ENCODE measurements around the gene THBS1.

Gene THBS1

DNA sequence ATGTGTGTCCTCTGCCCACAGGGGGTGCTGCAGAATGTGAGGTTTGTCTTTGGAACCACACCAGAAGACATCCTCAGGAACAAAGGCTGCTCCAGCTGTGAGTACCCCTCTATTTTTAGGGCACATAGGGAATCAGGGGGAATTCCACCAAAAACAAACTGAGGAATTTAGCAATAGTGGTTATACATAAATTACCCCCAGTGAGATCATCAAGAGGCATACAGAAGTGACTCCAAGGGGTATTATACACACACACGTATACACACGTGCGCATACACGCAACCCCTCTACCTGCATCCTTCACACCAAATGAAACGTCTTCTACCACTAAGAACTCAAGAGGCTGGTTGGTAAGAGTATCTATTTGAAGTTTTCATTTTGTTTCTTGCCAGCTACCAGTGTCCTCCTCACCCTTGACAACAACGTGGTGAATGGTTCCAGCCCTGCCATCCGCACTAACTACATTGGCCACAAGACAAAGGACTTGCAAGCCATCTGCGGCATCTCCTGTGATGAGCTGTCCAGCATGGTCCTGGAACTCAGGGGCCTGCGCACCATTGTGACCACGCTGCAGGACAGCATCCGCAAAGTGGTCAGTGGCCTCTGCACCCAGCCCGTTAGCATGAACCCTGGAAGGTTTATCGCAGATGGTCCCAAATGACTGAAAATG is 2.9 kb downstream of the THBS1 start:
- no peak for TF ChIP-seq CTCF (IDR thresholded peaks at IDR 0.05; ENCODE audit: control insufficient read depth, extremely low read depth, insufficient read depth)
- DNase-seq (ENCODE audit: low read depth): no peak
- no peak overlapping the region for H3K4me3 ChIP-seq (ENCODE audit: low read depth, low read length)

DNA sequence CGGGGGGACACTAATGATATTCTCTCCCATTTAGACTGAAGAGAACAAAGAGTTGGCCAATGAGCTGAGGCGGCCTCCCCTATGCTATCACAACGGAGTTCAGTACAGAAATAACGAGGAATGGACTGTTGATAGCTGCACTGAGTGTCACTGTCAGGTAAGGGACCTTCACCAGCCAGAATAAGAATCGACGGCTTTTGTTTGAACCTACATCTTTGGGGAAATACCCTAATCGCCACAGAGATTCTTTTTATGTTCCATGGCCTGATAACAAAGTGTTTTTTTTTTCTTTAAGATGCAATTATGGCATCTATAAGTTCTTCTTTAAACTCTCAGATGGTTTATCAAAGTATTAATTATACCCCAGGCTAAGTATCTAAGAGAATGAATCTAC is 3.4 kb downstream of the THBS1 start:
- H3K4me3 ChIP-seq (ENCODE audit: low read depth, low read length): no peak overlapping the region
- TF ChIP-seq CTCF (IDR thresholded peaks at IDR 0.05; ENCODE audit: control insufficient read depth, extremely low read depth, insufficient read depth): no peak
- no peak for DNase-seq (ENCODE audit: low read depth)

DNA sequence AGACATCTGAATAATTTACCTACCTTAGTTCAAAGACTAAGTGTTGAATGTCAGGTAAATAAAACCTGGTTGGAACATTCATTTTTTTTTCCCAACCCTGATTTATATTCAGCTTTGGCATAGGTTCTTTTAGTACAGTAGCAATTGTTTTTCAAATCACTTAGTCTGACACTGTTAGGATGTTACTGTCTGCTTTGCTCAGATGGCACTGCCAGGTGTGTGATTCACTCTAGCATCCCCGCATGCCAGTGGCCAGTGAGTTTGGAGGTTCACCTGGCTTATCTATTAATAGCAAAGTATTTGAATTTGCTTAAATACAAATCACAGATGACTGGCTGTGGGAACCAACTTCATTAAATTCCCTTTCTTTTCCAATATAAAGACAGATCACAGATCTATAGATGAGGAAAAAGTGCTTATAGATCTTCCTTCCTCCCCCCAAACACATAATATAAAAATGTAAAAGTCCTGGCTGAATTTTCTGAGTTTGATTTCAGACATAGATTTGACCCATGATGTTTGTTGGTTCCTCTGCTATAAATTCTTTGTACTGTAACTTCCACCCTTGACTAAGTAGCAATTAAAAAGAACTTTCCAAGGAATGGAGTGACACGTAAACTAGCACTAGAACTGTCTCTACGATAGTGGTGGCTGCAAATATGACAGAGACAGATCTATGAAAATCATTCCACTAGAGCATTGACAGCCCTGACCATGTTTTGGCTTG is 3.9 kb downstream of the THBS1 start:
- H3K4me3 ChIP-seq (ENCODE audit: low read depth, low read length): no peak overlapping the region
- no peak for TF ChIP-seq CTCF (IDR thresholded peaks at IDR 0.05; ENCODE audit: control insufficient read depth, extremely low read depth, insufficient read depth)
- DNase-seq (ENCODE audit: low read depth): no peak

DNA sequence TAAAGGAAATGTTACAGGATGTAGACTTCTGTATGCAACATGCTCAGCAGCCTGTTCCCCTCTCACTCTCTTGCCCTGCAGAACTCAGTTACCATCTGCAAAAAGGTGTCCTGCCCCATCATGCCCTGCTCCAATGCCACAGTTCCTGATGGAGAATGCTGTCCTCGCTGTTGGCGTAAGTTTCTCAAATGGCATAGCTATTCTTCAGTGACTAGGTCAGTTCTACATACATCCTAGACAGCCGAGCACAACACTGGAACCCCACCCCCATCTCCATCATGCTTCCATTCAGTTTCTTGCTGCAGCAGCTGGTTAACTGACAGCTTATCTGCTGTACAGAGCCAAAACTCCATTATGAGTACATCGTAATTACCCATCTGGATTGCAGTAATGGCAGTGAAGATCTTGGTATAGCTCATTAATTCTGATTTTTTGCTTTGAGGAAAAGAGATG is 4.5 kb downstream of the THBS1 start:
- no peak for TF ChIP-seq CTCF (IDR thresholded peaks at IDR 0.05; ENCODE audit: control insufficient read depth, extremely low read depth, insufficient read depth)
- no peak overlapping the region for H3K4me3 ChIP-seq (ENCODE audit: low read depth, low read length)
- DNase-seq (ENCODE audit: low read depth): no peak

DNA sequence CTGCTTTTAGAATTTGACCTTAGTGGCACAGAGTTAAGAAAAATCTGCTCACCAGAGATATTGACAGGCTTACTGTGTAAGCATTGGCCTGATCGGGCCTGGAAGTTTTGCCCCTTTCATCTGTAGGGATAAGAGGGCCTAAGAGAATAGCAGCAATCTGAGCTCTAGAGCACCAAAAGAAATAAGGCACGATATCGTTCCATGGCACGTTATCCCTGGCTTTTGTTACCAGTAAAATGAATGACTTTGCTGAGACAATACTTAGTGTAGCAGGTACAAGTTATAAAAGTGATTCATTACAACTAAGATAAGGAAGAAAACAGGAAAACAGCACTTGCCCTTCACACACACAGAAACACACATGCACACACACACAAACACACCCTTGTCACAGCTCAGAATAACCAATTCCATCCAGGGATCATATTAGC is 5.0 kb downstream of the THBS1 start:
- H3K4me3 ChIP-seq (ENCODE audit: low read depth, low read length): no peak overlapping the region
- TF ChIP-seq CTCF (IDR thresholded peaks at IDR 0.05; ENCODE audit: control insufficient read depth, extremely low read depth, insufficient read depth): no peak
- no peak for DNase-seq (ENCODE audit: low read depth)

- no peak for DNase-seq (ENCODE audit: low read depth)
- no peak overlapping the region for H3K4me3 ChIP-seq (ENCODE audit: low read depth, low read length)
- no peak for TF ChIP-seq CTCF (IDR thresholded peaks at IDR 0.05; ENCODE audit: control insufficient read depth, extremely low read depth, insufficient read depth)
Measured at GRCh38 chr15:39586387-39587095, 5.7 kb downstream of the THBS1 start.

All from LNCaP clone FGC (cell line).